SK-N-SH (cell line): Measurements from ENCODE around the gene USP14. TPM values are rescaled to one million over a fixed set of nuclear protein-coding genes. Genes with fewer than 3 reads are reported as not detected.

Experiments used
- CTCF ChIA-PET: fragments of 300-600, 350-600 bp; formaldehyde crosslinking; extraction: SDS; loops from one replicate; lab custom pipeline; 2021; lab: Yijun Ruan, JAX
- POLR2A ChIA-PET: fragments of 350-600 bp; sonication (Branson Sonifier 250); formaldehyde crosslinking; extraction: SDS; loops from one replicate; lab custom pipeline; 2020; ENCODE audit warnings: antibody characterized with exemption, inconsistent platforms; lab: Yijun Ruan, JAX
- DNase-seq: peaks from one replicate; pipeline ENCODE4 v3.0.0; 2012
- H2AFZ ChIP-seq: fragments of 200-600 bp; sonication (generic); 2 replicates; pipeline ENCODE4 v1.8.1; 2016; ENCODE audit warnings: antibody characterized with exemption, mild to moderate bottlenecking, low read depth
- H3F3A ChIP-seq: fragments of 200-600 bp; sonication (generic); replicated peaks from 2 replicates; pipeline ENCODE3; 2016; ENCODE audit warnings: antibody characterized with exemption, mild to moderate bottlenecking; ENCODE audit not compliant: insufficient read depth
- H3K27ac ChIP-seq, 2 experiments: fragments of 200-500 bp in 1 of 2; fragments of 200-600 bp in 1 of 2; sonication (Bioruptor generic) in 1 of 2; sonication (generic), shearing (Covaris generic) in 1 of 2; 2 replicates each; pipeline versions ENCODE4 v1.5.1 to v1.6.1; 2014 to 2016; ENCODE audit warnings: low read depth in 2 of 2, inconsistent platforms in 1 of 2, low read length in 1 of 2, mild to moderate bottlenecking in 1 of 2, mixed read lengths in 1 of 2
- H3K27me3 ChIP-seq: fragments of 200-600 bp; sonication (generic), shearing (Covaris generic); 2 replicates; pipeline ENCODE4 v1.6.1; 2016; ENCODE audit warnings: mixed run types; ENCODE audit not compliant: insufficient read depth
- H3K36me3 ChIP-seq, 2 experiments: fragments of 200-500 bp in 1 of 2; fragments of 200-600 bp in 1 of 2; sonication (Bioruptor generic) in 1 of 2; sonication (generic) in 1 of 2; replicated peaks in 1 of 2; 2 replicates each; pipeline versions ENCODE3 to v1.5.1; 2014 to 2016; ENCODE audit warnings: low read length in 1 of 2, mild to moderate bottlenecking in 1 of 2; ENCODE audit not compliant: insufficient read depth in 2 of 2, control insufficient read depth in 1 of 2
- H3K4me1 ChIP-seq, 2 experiments: fragments of 200-500 bp in 1 of 2; fragments of 200-600 bp in 1 of 2; sonication (Bioruptor generic) in 1 of 2; sonication (generic), shearing (Covaris generic) in 1 of 2; 2 replicates each; pipeline versions ENCODE4 v1.5.1 to v1.6.1; 2014 to 2016; ENCODE audit warnings: low read depth in 1 of 2, low read length in 1 of 2, mixed run types in 1 of 2; ENCODE audit not compliant: insufficient read depth in 2 of 2, control insufficient read depth in 1 of 2
- H3K4me2 ChIP-seq: fragments of 200-600 bp; sonication (generic), shearing (Covaris generic); 2 replicates; pipeline ENCODE4 v1.6.1; 2017; ENCODE audit warnings: mixed run types
- H3K4me3 ChIP-seq, 2 experiments: fragments of 200-500 bp in 1 of 2; fragments of 200-600 bp in 1 of 2; sonication (Bioruptor generic) in 1 of 2; sonication (generic), shearing (Covaris generic) in 1 of 2; 2 replicates each; pipeline versions ENCODE4 v1.5.1 to v1.8.1; 2014 to 2016; ENCODE audit warnings: low read depth in 2 of 2, inconsistent platforms in 1 of 2, low read length in 1 of 2, mild to moderate bottlenecking in 1 of 2, mixed read lengths in 1 of 2, moderate library complexity in 1 of 2
- H3K79me2 ChIP-seq: fragments of 200-600 bp; sonication (generic); 2 replicates; pipeline ENCODE4 v1.8.1; 2017; ENCODE audit warnings: mild to moderate bottlenecking; ENCODE audit not compliant: insufficient read depth
- H3K9ac ChIP-seq: fragments of 200-600 bp; sonication (generic); 2 replicates; pipeline ENCODE4 v1.6.1; 2017; ENCODE audit warnings: mixed run types
- H3K9me2 ChIP-seq: fragments of 200-600 bp; sonication (generic); 2 replicates; pipeline ENCODE4 v1.6.1; 2017; ENCODE audit warnings: mixed run types
- H3K9me3 ChIP-seq: fragments of 200-600 bp; sonication (generic); 2 replicates; pipeline ENCODE4 v1.6.1; 2017; ENCODE audit warnings: mixed run types, mild to moderate bottlenecking, moderate library complexity
- H4K20me1 ChIP-seq: fragments of 200-600 bp; sonication (generic); 2 replicates; pipeline ENCODE4 v1.6.1; 2017; ENCODE audit warnings: mild to moderate bottlenecking, mixed run types; ENCODE audit not compliant: insufficient read depth
- EP300 ChIP-seq, 2 experiments: IDR thresholded peaks; 2 replicates each; pipeline versions ENCODE4 v1.4.0 to v1.6.1; 2012; ENCODE audit warnings: borderline replicate concordance in 1 of 2, low read depth in 1 of 2, low read length in 1 of 2
- FOSL2 ChIP-seq: IDR thresholded peaks from 2 replicates; pipeline ENCODE4 v1.4.0; 2012; ENCODE audit warnings: low read depth, mild to moderate bottlenecking, moderate library complexity, borderline replicate concordance
- GATA2 ChIP-seq: sonication (generic); formaldehyde crosslinking; IDR thresholded peaks from 2 replicates; pipeline ENCODE4 v1.5.0; 2020; ENCODE audit warnings: mild to moderate bottlenecking, missing genetic modification reagents
- MXI1 ChIP-seq: IDR thresholded peaks from 2 replicates; pipeline ENCODE4 v1.6.1; 2012; ENCODE audit warnings: mild to moderate bottlenecking, low read depth, low read length, improper control_type of control experiment
- POLR2AphosphoS5 ChIP-seq: IDR thresholded peaks from 2 replicates; pipeline ENCODE4 v1.6.1; 2012; ENCODE audit warnings: low read depth, low read length
- SMC3 ChIP-seq: IDR thresholded peaks from 2 replicates; pipeline ENCODE4 v1.6.1; 2012; ENCODE audit warnings: low read depth, low read length, improper control_type of control experiment
- TAF1 ChIP-seq: IDR thresholded peaks from 2 replicates; pipeline ENCODE4 v1.6.1; 2012; ENCODE audit warnings: low read depth, mild to moderate bottlenecking, low read length, moderate library complexity, borderline replicate concordance
- TEAD4 ChIP-seq: IDR thresholded peaks from 2 replicates; pipeline ENCODE4 v1.4.0; 2012; ENCODE audit warnings: mild to moderate bottlenecking, borderline replicate concordance; ENCODE audit not compliant: insufficient read depth
- WGBS: methylation state at CpG from one replicate; pipeline ENCODE4 v1.1.6; 2017; ENCODE audit warnings: low lambda C conversion rate; 5-methylcytosine and 5-hydroxymethylcytosine counted together
- polyA plus RNA-seq, 3 experiments: library from polyadenylated mRNA; depleted of rRNA; stranded (reverse); fragments of >200 nt; gene quantifications; 2 replicates each; pipeline ENCODE4 v1.2.3, GENCODE V29; 2012
- TF ChIP-seq, protein P1 (sequence below): IDR thresholded peaks from 2 replicates; pipeline ENCODE4 v1.4.0; 2012; ENCODE audit warnings: low read depth, borderline replicate concordance

USP14 gene
- polyA plus RNA-seq, 1 of the 3 experiments (the other 2 are of a cell fraction), result 22.0 TPM

DNA sequence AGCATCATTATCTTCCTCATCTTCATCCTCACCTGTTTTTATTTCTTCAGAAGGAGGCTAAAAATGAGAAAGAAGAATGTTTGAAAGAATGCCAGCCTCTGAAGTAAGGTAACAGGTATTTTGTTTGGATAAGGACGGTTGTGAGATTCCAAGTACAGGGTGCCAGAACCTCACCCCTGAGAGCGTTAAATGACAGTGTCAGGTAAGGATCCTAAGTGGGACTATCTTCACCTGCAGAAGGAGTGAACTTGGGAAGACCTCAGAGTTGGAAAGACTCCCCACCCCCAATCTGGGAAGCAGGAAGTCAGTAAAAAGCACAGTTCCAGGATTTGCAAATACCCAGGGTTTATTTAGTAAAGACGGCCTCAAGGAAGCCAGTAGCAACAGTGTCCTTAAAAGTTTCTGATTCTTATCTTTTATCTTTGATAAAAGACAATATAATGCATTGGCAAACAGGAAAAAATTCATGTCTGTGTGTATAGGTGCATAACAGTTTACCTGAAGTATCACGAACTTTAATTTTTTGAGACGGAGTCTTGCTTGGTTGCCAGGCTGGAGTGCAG is 57.2 kb downstream of the USP14 start (continued):
- no peak for TF ChIP-seq GATA2 (CRISPR knock-in tag)
- no peak for TF ChIP-seq POLR2AphosphoS5
- no peak for TF ChIP-seq MXI1

DNA sequence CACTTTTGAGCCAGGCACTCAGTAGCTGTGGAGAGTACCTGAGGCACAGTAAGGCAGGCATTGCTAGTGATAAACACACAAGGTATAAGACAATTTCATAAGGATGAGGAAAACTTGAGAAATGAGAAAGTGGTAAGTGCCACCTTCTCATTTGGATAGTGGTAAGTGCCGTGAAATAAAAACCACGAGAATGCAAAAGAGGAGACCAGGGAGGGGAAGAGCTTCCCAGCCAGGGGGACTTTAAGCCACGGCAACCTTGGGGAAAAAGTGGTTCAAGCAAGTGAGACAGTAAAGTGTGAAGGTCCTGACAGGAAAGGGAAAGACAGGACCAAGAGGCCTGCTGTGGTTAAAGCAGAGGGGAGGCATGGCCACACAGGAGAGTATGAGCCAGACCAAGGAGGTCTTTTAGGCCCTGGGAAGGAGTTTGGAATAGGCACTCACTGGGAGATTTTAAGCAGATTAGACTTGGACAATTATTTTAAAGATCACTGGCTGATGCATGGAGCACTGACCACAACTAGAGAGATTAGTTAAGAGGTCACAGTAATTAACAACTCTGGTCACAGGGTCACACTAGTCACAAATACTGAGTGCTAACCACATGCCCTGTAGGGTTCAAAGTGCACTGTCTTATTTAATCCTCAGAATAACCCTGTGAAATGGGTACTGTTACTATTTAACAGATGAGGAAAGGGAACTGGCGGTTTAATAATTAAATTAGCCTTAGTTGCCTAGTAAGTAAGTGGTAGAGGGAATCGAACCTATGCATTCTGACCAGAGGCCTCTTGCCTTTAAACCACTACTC is 59.4 kb downstream of the USP14 start:
- ChIA-PET CTCF (no interaction called here), POLR2A (no interaction called here)
- Histone ChIP-seq H3K4me3 (no peak overlapping the region), H2AFZ (no peak overlapping the region), H3K36me3 (peaks cover 83 to 85% of the 10 kb centered on the region in 2 experiments), H3K79me2 (no peaks in the 10 kb centered on the region), H3K4me2 (no peak overlapping the region), H3K27ac (no peak overlapping the region), H3K4me1 (no peaks in the 10 kb centered on the region), H4K20me1 (no peaks in the 10 kb centered on the region), H3K9me3 (no peaks in the 10 kb centered on the region), H3K27me3 (no peaks in the 10 kb centered on the region), H3K9ac (no peak overlapping the region), H3F3A (peaks cover 13% of the 10 kb centered on the region), H3K9me2 (no peaks in the 10 kb centered on the region)
- TF ChIP-seq SMC3, result no peak
- DNase-seq, result no peak
- 93% methylated on average over 5 of the region's 5 CpGs for WGBS

DNA sequence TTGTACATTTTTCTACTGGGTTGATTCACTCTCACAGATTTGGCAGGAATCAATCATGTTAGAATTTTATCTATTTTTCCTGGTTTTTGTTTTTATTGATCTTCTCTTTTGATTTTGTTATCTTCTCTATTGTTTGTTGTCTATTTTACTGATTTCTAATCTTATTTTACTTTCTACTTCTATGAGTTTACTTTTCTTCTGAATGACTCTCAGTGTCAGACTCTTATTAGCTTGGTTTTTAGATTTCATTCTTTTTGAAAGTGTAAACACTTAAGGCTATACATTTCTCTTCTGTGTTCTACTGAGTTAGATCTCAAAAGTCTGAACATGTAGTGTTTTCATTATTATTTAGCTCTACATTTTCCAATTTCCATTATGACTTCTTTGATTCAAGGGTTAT is 62.4 kb downstream of the USP14 start:
- POLR2A ChIA-PET, result no interaction called here
- Histone ChIP-seq H2AFZ (no peak overlapping the region), H3K36me3 (peaks cover 76 to 83% of the 10 kb centered on the region in 2 experiments), H3K27ac (no peak overlapping the region; a peak in 1 of 4 replicates), H3K9ac (no peak overlapping the region), H4K20me1 (no peaks in the 10 kb centered on the region), H3K4me2 (no peak overlapping the region), H3K4me3 (no peak overlapping the region)
- no peak for DNase-seq
- TF ChIP-seq, protein P1, sequence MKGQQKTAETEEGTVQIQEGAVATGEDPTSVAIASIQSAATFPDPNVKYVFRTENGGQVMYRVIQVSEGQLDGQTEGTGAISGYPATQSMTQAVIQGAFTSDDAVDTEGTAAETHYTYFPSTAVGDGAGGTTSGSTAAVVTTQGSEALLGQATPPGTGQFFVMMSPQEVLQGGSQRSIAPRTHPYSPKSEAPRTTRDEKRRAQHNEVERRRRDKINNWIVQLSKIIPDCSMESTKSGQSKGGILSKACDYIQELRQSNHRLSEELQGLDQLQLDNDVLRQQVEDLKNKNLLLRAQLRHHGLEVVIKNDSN, result no peak
- TF ChIP-seq EP300 (IDR thresholded peaks at IDR 0.05; ENCODE audit: borderline replicate concordance in 1 of 2, low read depth in 1 of 2, low read length in 1 of 2) (no peak), FOSL2 (no peak), SMC3 (no peak), TEAD4 (no peak), TAF1 (no peak)
- TF ChIP-seq, all 33 proteins: peak for 0
- no peaks in the 10 kb centered on the region for H3K9me3 ChIP-seq
- H3F3A ChIP-seq, result peaks cover 14% of the 10 kb centered on the region
- H3K4me1 ChIP-seq, result no peaks in the 10 kb centered on the region
- no peaks in the 10 kb centered on the region for H3K27me3 ChIP-seq
- H3K9me2 ChIP-seq, result no peaks in the 10 kb centered on the region
- H3K79me2 ChIP-seq, result no peaks in the 10 kb centered on the region
- CTCF ChIA-PET, result no interaction called here
